Fibroblast of gingiva (primary cell): Measurements from ENCODE around the gene SART3.
"Not testable (repeated sequence)": the region's sequence is repeated elsewhere in the genome, so short reads cannot be mapped to it uniquely, and the experiment has no call there.

Experiments used
- DNase-seq: peaks from one replicate; pipeline ENCODE4 v3.0.0-alpha.2; 2011; ENCODE audit warnings: low read depth

Gene SART3

DNA sequence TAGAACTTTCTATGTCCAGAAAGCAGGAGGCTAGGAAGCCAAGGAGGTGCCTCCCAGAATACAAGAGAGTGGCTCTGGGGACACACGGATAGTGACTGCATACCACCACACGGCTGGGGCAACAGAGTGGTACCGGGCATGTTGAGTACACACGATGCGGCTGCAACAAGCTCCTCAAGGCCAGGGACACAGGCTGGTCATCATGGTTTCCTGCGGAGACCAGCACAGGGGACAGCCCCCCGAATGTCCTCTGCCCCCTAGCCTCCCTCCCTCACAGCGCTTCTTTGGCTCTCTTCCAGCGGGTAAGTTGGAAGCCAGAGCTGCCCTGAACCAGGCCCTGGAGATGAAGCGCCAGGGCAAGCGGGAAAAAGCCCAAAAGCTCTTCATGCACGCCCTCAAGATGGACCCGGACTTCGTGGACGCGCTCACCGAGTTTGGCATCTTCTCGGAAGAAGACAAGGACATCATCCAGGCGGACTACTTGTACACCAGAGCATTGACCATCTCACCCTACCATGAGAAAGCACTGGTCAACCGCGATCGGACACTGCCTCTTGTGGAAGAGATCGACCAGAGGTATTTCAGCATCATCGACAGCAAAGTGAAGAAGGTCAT lies 42.8 kb downstream of the SART3 start:
- no peak for DNase-seq

DNA sequence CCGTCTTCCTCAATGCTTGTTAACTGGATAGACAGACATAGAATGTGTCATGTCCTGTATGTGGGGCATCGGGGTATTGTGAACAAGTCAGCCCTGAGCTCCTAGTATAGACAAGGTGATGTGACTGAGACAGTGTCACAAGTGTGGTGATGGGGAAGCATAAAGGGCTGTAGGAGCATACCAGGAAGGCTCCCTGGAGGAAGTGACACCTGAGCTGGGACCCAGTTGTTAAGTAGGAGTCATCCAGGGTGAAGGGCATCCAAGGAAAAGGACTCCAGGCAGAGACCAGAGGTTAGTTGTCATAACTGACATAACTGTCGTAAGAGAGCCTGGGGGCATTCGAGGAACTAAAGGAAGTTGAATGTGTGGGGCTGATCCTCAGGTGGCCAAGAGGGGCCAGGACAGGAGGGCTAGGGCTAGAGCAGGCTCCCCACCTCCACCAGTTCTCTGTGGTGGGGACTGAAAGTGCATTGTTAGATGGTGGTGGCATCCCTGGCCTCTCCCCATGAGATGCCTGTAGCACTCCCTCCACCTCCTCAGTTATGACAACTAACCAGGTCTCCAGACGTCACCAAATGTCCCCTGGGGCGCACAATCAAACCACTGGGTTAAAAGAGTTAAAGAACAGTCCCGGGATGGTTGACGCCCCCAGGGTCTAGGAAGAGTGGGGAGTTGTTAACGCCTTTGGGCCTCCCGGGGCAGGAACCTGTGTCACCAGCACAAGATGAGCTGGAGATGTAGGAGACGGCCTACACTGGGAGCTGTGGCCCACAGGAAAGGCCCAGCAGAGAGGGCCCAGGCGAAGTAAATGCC lies 43.5 kb downstream of the SART3 start:
- no peak for DNase-seq

DNA sequence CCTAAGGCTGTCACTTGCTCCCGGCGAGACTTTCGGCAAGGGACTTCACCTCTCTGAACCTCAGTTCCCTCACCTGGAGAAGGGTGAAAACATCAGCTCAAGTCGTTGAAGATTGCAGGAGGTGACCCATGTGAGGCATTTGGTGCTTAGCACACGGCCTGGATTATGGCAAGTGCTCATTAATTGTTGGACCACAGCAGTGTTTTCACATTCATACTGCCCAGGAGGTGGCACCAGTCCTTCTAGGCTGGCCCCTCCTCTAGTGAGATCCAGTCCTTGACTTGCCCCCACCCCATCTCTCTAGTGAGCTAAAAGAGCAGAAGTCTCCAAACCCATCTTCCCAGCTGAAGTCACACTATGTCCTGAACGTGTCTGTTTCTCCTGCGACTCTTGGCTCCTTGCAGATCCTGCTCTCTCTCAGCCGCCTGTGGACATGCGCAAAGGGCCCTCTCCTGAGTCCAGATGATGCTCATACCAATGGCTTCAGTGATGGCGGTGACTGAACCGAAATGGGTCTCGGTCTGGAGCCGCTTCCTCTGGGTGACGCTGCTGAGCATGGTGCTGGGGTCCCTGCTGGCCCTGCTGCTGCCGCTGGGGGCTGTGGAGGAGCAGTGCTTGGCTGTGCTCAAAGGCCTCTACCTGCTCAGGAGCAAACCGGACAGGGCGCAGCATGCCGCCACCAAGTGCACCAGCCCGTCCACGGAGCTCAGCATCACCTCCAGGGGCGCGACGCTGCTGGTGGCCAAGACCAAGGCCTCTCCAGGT lies 44.3 kb downstream of the SART3 start:
- DNase-seq, result no peak

DNA sequence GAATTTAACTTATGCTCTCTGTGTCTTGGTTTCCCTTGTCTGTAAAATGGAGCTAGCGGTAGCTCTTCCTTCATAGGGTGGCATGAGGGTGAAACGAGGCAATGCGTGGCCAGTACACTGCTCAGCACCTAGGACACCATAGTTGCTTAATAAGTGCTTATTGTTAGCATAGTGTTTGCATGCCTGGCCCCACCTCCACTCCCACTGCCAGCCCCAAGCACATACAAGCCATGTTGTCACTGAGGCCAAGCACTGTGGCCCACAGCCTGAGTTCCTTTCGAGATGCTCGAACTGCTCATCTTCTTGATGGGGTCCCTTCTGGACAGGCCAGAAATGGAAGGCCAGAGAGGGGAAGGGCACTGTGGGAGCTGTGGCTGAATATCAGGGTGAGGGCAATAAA lies 45.1 kb downstream of the SART3 start:
- DNase-seq, result no peak

DNA sequence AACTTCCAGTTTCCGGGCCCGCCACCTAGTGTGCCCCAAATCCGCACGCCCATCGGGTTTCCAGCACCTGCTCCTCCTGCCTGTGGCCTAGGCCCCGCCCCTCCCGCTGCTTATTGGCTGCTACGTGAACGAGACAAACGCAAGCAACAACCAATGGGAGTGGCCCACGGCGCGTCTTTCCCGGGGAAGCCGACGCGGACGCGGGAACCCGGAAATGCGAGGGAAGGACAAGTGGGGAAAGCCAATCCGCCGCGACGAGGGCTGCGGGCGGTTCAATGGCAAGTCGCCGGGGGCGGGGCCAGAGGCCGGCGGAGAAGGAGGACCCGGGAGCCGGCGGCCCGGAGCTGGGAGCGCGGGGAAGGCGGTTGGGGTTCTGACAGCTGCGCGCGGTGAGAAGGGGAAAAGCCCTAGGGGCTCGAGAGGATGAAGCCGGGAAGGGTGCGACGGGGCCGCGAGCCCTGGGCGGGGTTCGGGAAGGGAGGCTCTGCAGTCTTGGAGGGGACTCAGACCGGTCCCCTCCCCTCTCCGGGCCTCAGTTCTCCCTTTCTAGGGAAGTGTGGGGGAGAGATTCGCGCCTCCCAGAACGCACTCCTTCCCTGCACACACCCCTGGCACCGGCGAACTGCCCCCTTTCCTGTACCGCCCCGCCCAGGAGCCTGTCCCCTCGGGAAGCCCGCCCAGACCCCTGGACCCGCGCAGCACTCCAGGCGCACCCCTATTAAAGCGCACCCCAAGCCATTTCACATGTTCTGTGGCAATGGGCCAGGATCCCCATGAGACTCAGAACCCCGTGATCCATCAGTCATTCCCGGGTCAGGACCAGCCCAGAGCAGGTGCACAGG lies 45.8 kb downstream of the SART3 start, which contains the start of gene FICD:
TSS of gene FICD (plus strand) at position 305 of the 842 bp plus-strand sequence. CDS start 1,696 bp downstream, outside the sequence.
- peak; percentile 96 for DNase-seq

DNA sequence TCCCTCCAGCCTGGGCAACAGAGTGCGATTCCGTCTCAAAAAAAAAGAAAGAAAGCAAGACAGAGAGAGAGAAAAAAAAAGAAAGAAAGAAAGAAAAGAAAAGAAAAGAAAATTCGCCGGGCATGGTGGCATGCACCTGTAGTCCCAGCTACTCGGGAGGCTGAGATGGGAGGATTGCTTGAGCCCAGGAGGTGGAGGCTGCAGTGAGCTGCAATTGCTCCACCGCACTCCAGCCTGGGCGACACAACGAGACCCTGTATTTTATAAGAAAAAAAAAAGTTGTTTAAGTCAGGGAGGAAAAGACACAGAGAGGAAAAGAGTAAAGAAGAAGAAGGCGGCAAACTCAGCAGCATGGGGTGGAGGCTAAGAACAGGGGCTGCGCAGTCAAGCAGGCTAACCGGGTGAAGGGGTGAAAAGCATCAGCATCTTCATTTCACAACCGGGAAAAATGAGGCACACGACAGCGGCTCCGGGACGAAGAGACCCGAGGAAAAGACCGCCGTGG lies 46.5 kb downstream of the SART3 start:
- no peak for DNase-seq

DNA sequence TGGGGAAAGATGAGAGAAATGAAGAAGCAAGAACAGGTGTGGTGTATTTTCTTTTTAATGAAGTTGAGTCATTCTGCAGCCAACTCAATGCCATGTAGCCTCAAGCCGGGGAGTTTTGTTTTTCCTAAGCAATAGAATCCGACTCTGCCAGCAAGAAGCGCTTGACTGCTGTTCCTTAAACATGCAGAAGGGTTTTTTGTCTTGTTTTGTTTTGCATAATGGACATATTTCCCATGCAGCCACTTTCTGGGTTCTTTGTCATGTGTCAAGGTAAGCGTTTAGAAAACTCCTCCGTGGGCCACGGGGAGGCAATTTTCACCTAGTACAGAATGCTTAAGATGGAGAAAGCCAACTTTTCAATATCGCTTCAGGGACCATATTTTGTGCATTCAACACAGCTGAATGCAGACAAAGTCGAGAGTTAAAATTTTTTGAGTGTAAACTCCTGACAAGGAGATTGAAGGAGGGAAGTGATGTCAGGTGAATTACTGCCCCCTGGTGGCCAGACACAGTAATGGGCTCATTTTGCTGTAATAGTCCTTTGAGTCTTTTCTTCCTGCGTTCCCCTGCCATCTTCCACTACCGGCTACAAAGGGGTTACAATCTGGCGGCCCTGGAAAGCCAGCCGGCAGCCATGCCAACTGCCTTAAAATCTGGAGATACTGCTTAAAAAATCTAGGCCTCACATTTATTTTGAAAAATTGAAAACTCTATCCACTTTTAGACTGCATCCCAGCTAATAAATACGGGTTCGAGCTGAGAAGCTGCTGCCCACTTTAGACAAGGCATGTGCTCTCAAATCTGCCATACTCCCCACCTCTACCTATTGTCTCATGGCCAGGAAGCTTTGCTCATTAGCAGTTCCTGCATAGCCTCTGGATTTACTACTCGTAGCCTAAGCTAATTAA lies 49.1 kb downstream of the SART3 start:
- DNase-seq, result peak; percentile 50

DNA sequence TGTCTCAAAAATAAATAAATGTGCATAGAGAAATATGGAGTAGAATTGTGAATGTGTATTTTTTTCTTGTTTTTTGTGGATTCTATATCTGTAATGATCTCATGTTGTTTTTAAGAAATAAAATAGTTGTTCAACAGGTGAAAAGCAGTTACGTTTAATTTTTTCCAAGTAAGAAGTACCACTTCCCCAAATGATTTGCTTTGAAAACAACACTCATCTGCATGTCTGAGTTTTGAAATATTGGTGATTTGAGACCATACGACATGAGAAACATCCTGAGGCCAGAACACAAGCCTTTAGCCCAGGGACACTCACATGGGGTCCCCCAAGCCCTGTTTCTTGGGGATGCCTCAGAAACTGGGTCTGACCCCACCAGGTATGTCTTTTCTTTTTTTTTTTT lies 50.1 kb downstream of the SART3 start:
- DNase-seq, result no peak

DNA sequence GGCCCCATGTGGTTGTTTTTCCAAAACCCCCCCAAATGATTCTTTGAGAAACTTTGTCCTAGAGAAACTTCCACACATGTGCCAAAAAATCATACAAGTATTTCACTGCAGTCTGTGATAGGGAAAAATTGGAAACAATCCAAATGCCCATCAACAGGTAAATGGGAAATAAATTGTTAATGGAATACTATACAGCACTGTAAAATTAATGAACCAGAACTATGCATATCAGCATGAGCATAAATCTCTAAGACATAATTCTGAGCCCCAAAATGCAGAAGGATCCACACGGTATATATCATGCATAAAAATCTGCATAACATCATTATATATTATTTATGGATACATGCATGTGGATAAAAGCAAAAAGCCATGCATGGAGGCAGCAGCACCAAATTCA lies 51.2 kb downstream of the SART3 start:
- DNase-seq, result no peak

DNA sequence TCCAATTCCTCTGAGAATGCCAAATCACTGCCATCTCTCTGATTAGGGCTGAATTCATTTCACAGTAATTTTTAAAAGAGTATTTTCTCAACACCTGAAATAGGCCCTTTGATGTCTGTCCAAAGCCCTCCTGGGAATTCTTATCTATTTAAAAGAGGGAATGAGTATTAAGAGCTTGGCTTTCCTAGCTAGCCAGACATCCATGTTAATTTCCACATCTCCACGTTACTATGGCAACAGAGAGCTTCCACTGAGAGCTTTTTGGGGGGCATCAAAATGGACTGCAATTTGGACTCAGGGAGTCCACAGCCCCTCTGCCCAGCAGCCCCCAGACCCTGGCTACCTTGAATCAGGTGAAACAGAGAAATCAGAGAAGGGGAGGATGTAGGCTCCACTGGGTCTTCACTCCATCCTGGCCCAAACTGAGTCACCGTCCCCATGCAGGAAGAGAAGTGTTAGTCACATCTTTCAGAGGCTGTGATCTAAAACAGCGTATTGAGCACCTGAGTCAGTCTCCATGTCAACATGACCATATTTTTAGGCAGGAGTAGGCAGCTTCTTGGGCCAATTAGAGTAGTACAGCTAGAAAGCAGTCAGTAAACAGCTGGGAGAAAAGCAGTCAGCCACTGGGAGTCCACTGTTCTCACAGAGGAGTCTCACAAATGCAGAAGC lies 52.9 kb downstream of the SART3 start:
- DNase-seq, result no peak

DNA sequence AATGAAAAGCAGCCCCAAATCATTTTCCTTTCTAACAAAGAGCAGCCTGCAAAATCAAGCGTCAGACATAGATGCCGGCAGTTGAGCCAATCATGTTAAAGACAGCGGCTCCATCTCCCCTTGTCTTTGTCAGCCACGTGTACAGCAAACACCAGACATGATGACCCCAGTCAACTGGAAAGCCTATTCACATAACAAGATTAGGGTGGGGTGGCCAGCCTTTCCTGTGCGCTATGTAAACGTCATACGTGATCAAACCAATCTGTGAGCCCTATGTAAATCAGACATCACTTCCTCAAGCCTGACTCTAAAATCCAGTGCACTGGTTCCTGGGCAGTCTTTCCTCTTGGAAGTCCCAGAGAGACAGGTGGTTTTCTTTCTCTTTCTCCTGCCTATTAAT lies 55.8 kb downstream of the SART3 start:
- DNase-seq, result no peak

DNA sequence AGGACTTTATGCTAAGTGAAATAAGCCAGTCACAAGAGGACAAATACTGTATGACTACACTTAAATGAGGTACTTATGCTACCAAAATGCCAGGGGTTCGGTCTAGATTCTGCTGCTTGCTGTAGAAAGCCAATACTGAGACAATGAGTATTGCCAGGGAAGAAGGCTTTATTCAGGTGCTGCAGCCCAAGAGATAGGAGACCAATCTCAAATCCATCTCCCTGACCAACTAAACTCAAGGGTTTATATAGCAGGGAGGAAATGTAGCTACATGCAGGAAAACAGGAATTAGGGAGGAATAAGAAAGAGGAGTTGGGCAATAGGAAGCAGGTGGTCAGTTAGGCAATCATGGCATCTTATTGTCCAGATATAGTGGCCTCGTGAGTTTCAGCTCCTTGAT lies 58.1 kb downstream of the SART3 start:
- DNase-seq, result no peak

DNA sequence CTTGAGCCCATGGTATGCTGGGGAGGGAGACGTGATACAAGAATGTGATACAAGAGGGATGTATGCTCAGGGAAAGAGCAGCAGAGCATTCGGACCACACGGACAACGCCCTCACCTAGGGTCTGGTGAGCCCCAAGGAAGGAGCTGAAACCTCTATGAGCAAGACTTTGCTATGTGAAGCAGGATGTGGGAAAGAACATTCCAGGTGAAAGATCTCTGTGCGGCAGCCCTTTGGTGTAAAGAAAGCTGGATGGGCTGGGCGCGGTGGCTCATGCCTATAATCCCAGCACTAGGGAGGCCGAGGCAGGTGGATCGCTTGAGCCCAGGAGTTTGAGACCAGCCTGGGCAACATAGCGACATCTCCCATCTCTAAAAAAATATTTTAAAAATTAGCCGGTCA lies 62.8 kb downstream of the SART3 start:
- DNase-seq, result no peak

DNA sequence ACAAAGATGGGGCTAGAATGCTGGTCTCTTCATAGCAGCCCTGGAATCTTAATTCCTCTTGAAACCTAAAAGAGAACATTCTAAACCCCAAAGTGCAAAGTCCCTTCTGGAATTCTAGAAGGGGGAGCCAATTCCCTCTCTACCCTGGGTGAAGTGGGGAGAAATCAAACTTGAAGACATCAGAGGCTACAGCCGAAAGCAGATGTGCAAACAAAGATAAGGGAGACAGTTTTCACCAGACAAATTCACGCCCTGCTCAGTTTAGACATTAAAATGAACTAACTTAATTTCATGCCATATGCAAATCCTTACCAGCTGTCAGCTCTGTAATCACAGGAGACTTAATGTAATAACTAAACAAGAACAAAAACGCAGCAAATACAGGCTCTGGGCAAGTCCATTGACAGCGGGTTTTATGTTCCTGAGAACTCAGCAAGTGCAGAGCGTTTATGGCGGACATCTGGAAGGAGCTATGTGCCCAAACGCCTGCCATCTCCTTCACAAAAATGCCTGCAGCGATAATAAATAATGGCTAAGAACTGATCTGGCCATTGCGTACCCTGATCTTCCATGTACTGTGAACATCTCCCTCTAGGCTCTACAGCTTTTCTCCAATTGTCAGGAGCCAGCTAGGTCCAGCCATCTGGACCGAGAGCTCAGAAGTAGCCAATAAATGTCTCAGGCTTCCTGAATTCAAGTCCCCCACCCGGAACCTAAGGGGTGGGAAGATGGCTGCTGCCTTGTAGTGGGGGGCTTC lies 65.0 kb downstream of the SART3 start:
- no peak for DNase-seq

DNA sequence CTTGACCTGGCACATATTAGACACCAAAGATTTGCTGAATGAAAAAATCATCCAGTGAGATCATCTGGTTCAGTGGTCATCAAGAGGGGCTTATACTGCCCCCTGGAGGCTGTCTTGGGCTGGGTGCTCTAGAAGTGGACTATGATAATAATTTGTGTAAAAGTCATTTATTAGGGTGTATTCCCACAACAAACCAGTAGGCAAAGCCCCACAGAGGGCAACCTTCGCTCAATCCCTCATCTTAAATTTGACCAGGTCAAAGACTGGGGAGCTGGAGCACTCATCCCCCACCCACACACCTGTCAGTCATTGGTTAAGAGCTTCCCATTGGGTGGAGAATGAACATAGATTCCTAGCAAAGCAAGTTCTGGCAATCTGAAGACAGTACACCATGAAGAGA lies 65.9 kb downstream of the SART3 start:
- no peak for DNase-seq

DNA sequence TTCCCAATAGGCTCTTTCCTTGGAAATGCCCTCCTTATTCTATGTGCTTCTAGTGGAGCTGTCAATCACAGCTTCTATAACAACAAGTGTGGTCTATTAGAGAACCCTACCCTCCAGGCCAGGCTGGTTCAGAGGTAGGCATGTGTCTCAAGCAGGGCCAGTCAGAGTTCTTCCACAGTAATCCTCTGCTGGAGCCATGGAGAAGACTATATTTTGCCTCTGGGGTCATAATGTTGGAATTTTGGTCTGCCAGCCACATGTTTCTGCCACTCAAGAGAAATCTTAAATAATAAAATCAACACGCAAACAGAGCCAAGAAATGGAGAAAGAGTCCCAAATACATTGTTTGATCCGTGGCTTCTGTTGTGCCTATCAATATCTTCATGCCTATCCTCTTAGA lies 69.7 kb downstream of the SART3 start:
- no peak for DNase-seq

DNA sequence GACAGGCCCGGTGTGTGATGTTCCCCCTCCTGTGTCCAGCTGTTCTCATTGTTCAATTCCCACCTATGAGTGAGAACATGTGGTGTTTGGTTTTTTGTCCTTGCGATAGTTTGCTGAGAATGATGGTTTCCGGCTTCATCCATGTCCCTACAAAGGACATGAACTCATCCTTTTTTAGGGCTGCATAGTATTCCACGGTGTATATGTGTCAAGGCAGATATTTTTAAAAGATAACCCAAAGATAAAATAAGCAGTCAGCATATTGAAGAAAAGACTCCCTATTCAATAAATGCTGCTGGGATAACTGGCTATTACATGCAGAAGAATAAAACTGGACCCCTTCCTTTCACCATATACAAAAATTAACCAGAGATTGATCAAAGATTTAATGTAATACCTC lies 73.9 kb downstream of the SART3 start:
- DNase-seq, result not testable (repeated sequence)

DNA sequence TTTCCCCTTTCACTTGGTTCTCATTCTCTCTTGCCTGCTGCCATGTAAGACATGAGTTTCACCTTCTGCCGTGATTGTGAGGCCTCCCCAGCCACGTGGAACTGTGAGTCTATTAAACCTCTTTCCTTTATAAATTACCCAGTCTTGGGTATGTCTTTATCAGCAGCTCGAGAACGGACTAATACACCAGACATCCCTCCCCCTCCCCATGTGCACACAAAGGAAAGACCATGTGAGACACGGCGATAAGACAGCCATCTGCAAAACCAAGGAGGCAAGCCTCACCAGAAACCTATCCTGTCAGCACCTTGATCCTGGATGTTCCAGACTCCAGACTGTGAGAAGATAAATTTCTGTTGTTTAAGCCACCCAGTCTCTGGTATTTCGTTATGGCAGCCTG lies 75.6 kb downstream of the SART3 start:
- DNase-seq, result not testable (repeated sequence)

DNA sequence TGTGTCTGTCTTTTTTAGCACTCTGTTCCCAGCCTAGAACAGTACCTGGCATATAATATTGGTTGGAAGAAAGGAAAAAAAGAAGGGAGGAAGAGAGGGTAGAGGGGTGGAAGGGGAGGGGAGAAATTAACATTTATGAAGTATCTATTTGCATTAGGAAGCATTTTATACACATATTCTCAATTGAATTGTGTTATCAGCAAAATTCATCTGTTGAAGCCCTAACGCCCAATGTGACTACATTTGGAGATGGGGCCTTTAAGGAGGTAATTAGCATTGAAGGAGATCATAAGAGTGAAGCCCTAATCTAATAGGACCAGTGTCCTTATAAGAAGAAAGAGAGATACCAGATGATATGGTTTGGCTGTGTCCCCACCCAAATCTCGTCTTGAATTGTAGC lies 76.1 kb downstream of the SART3 start:
- DNase-seq, result no peak
